Parathyroid adenoma (tissue), 2 donors: ENCODE measurements around the gene APPL1.

ENCODE experiments used
- H2AFZ ChIP-seq: fragments of 300-600 bp; sonication (generic); one replicate; pipeline ENCODE4 v1.7.0; 2017; ENCODE audit warnings: antibody characterized with exemption, mild to moderate bottlenecking
- H3K27ac ChIP-seq: fragments of 300-600 bp; sonication (generic); one replicate; pipeline ENCODE4 v1.7.0; 2017
- H3K27me3 ChIP-seq: fragments of 300-600 bp; sonication (generic); one replicate; pipeline ENCODE4 v1.7.0; 2017; ENCODE audit warnings: low read length; ENCODE audit not compliant: control insufficient read depth, insufficient read depth
- H3K36me3 ChIP-seq: fragments of 300-600 bp; sonication (generic); one replicate; pipeline ENCODE4 v1.7.0; 2017; ENCODE audit warnings: low read length; ENCODE audit not compliant: control insufficient read depth, insufficient read depth
- H3K4me1 ChIP-seq: fragments of 300-600 bp; sonication (generic); one replicate; pipeline ENCODE4 v1.7.0; 2017; ENCODE audit warnings: control low read depth
- H3K4me2 ChIP-seq: fragments of 300-600 bp; sonication (generic); one replicate; pipeline ENCODE4 v1.7.0; 2017; ENCODE audit warnings: low read length
- H3K4me3 ChIP-seq: fragments of 300-600 bp; sonication (generic); one replicate; pipeline ENCODE4 v1.7.0; 2017; ENCODE audit warnings: low read depth, low read length
- H3K79me2 ChIP-seq: fragments of 300-600 bp; sonication (generic); one replicate; pipeline ENCODE4 v1.7.0; 2017; ENCODE audit warnings: control low read depth
- H3K9ac ChIP-seq: fragments of 300-600 bp; sonication (generic); one replicate; pipeline ENCODE4 v1.7.0; 2017; ENCODE audit warnings: mild to moderate bottlenecking
- H3K9me3 ChIP-seq: fragments of 300-600 bp; sonication (generic); one replicate; pipeline ENCODE4 v1.7.0; 2017; ENCODE audit warnings: low read length; ENCODE audit not compliant: control insufficient read depth
- CTCF ChIP-seq: fragments of 300-600 bp; sonication (generic); IDR thresholded peaks from one replicate; pipeline ENCODE4 v1.7.0; 2017; ENCODE audit warnings: antibody characterized with exemption, mild to moderate bottlenecking
- donor health status: primary hyperparathyroidism.

APPL1 gene

GRCh38 chr3:57287205-57287604 lies 59.7 kb downstream of the APPL1 start:
- H3K27ac ChIP-seq = no peak overlapping the region
- H3K36me3 ChIP-seq = no peaks in the 10 kb centered on the region
- no peak overlapping the region for H3K4me3 ChIP-seq
- no peaks in the 10 kb centered on the region for H3K4me1 ChIP-seq
- H3K4me2 ChIP-seq = no peak overlapping the region
- TF ChIP-seq CTCF = no peak
- no peak overlapping the region for H3K9ac ChIP-seq
- H3K27me3 ChIP-seq = no peaks in the 10 kb centered on the region
- H3K79me2 ChIP-seq = no peaks in the 10 kb centered on the region
- no peaks in the 10 kb centered on the region for H3K9me3 ChIP-seq
- no peak overlapping the region for H2AFZ ChIP-seq

- TF ChIP-seq CTCF = no peak
- no peak overlapping the region for H3K4me3 ChIP-seq
- no peak overlapping the region for H2AFZ ChIP-seq
- no peaks in the 10 kb centered on the region for H3K36me3 ChIP-seq
- no peaks in the 10 kb centered on the region for H3K9me3 ChIP-seq
- no peaks in the 10 kb centered on the region for H3K27me3 ChIP-seq
- H3K27ac ChIP-seq = no peak overlapping the region
- H3K4me2 ChIP-seq = no peak overlapping the region
- no peaks in the 10 kb centered on the region for H3K4me1 ChIP-seq
- no peaks in the 10 kb centered on the region for H3K79me2 ChIP-seq
- no peak overlapping the region for H3K9ac ChIP-seq
Observed at GRCh38 chr3:57288403-57288802, 60.9 kb downstream of the APPL1 start.

- no peaks in the 10 kb centered on the region for H3K4me1 ChIP-seq
- no peaks in the 10 kb centered on the region for H3K27me3 ChIP-seq
- H3K9me3 ChIP-seq = no peaks in the 10 kb centered on the region
- H2AFZ ChIP-seq = no peak within 1 kb of the TSS
- H3K9ac ChIP-seq = no peak within 1 kb of the TSS
- H3K27ac ChIP-seq = no peak within 1 kb of the TSS
- H3K4me2 ChIP-seq = no peak within 1 kb of the TSS
- no peaks in the 10 kb centered on the region for H3K79me2 ChIP-seq
- no peak within 1 kb of the TSS for H3K4me3 ChIP-seq
- H3K36me3 ChIP-seq = no peaks in the 10 kb centered on the region
- no peak for TF ChIP-seq CTCF
Observed at GRCh38 chr3:57292159-57292896, 64.8 kb downstream of the APPL1 start, which contains the start of gene ASB14. Gene ASB14 (minus strand): TSS chr3:57292685. CDS start chr3:57292033, 652 bp downstream.

GRCh38 chr3:57292897-57293526 lies 65.5 kb downstream of the APPL1 start:
- no peaks in the 10 kb centered on the region for H3K4me1 ChIP-seq

More at GRCh38 chr3:57292897-57293526, 65.5 kb downstream of the APPL1 start:
- H3K4me3 ChIP-seq = no peak overlapping the region
- no peaks in the 10 kb centered on the region for H3K9me3 ChIP-seq
- no peaks in the 10 kb centered on the region for H3K27me3 ChIP-seq
- no peaks in the 10 kb centered on the region for H3K36me3 ChIP-seq
- H3K79me2 ChIP-seq = no peaks in the 10 kb centered on the region
- H3K4me2 ChIP-seq = no peak overlapping the region
- H3K27ac ChIP-seq = no peak overlapping the region
- no peak overlapping the region for H3K9ac ChIP-seq
- H2AFZ ChIP-seq = no peak overlapping the region
- no peak for TF ChIP-seq CTCF
